Progenitor cell of endocrine pancreas (in vitro differentiated cells): ENCODE results near the gene C2CD4C. TPM values are rescaled to one million over a fixed set of nuclear protein-coding genes. Genes with fewer than 3 reads are reported as not detected.
A peak's percentile ranks its signal among the peaks of the same experiment; 100 is the strongest.

ENCODE experiments used
- DNase-seq: peaks from one replicate; pipeline ENCODE4 v3.0.0; 2021; ENCODE audit warnings: low spot score; ENCODE audit not compliant: unreplicated experiment
- H3K27ac Mint-ChIP-seq: 2 replicates; pipeline ENCODE4 v1.8.0; 2021; ENCODE audit warnings: mild to moderate bottlenecking, moderate library complexity, mixed read lengths
- H3K27me3 Mint-ChIP-seq: 2 replicates; pipeline ENCODE4 v1.8.0; 2021; ENCODE audit warnings: mixed read lengths
- H3K36me3 Mint-ChIP-seq: 2 replicates; pipeline ENCODE4 v1.8.0; 2022; ENCODE audit warnings: mixed read lengths; ENCODE audit not compliant: insufficient read depth
- H3K4me1 Mint-ChIP-seq: 2 replicates; pipeline ENCODE4 v1.8.0; 2021; ENCODE audit warnings: low read depth, mixed read lengths
- H3K4me3 Mint-ChIP-seq: 2 replicates; pipeline ENCODE4 v1.8.0; 2021; ENCODE audit warnings: low read depth, mild to moderate bottlenecking, moderate library complexity, mixed read lengths
- H3K9me3 Mint-ChIP-seq: 2 replicates; pipeline ENCODE4 v1.8.0; 2021; ENCODE audit warnings: low read depth, mixed read lengths
- total RNA-seq: library from RNA; stranded (reverse); gene quantifications from 2 replicates; pipeline ENCODE4 v1.2.1, GENCODE V29; 2021
- TF ChIP-seq, protein P1 (sequence below): fragments of 200-600 bp; sonication (generic); IDR thresholded peaks from one replicate; pipeline ENCODE4 v1.5.0; 2021; ENCODE audit warnings: antibody characterized with exemption, mild to moderate bottlenecking; ENCODE audit not compliant: unreplicated experiment

C2CD4C gene
- total RNA-seq, 1 donor from 2014 or later, result 13.8 TPM

DNA sequence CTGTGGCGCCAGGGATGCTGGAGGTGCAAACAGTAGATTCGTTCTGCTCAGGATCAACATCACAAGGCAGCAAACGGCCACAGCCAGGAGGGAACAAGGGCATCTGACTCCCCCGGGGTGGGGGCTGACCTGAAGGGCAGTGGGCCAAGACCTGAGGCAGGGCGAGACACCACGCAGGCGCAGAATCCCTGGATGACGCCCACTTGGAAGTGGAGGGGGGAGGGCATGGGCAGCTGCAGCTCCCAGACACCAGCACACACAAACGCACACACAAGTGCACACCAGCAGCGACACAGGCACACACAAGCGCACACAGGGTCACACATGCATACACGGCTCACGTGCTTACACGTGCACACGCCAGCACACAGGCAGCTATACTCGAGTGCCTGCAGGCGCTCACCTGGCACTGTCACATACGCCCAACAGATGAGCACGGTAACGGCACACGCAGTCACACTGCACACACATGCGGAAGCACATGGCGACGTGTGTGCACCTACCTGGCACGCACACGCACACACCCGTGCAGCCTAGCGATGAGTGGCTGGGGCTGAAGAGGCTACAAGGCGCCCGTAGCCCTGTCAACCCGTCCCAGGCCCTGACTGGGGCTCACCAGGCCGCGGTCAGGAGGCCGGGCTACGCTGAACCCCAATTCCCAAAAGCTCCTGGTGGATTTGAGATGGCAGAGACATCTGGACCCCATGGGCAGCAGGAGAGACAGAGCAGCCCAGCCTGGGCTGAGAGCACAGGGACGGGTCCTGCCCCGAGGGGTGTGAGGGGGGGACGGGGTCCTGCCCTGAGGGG is 5.5 kb downstream of the C2CD4C start:
- Mint-ChIP-seq H3K9me3 (no peaks in the 10 kb centered on the region), H3K27ac (no peak overlapping the region), H3K4me3 (no peak overlapping the region), H3K4me1 (peaks cover 10% of the 10 kb centered on the region), H3K36me3 (no peaks in the 10 kb centered on the region), H3K27me3 (no peaks in the 10 kb centered on the region)
- TF ChIP-seq, protein P1, sequence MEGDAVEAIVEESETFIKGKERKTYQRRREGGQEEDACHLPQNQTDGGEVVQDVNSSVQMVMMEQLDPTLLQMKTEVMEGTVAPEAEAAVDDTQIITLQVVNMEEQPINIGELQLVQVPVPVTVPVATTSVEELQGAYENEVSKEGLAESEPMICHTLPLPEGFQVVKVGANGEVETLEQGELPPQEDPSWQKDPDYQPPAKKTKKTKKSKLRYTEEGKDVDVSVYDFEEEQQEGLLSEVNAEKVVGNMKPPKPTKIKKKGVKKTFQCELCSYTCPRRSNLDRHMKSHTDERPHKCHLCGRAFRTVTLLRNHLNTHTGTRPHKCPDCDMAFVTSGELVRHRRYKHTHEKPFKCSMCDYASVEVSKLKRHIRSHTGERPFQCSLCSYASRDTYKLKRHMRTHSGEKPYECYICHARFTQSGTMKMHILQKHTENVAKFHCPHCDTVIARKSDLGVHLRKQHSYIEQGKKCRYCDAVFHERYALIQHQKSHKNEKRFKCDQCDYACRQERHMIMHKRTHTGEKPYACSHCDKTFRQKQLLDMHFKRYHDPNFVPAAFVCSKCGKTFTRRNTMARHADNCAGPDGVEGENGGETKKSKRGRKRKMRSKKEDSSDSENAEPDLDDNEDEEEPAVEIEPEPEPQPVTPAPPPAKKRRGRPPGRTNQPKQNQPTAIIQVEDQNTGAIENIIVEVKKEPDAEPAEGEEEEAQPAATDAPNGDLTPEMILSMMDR, result no peak
- DNase-seq, result no peak

DNA sequence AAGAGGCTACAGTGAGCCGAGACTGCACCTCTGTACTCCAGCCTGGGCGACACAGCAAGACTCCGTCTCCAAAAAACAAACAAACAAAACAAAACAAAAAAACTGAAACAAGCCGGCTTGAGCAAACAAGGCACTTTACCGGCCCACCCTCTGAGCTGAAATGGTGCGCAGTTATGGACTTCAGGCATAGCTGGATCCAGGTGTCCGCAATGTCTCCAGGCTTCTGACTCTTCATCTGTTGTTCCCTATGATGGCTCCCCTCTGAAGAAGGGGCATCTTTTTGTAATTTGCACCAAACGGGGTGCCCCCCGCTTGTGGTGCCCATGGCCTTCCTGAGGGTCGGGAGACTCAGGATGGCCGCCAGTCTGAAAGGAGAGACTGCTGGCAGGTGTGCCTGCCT is 6.2 kb downstream of the C2CD4C start:
- TF ChIP-seq, protein P1, result no peak
- H3K9me3 Mint-ChIP-seq, result no peaks in the 10 kb centered on the region
- DNase-seq, result no peak
- H3K36me3 Mint-ChIP-seq, result no peaks in the 10 kb centered on the region
- no peak overlapping the region for H3K4me3 Mint-ChIP-seq
- H3K27me3 Mint-ChIP-seq, result peaks cover under 1% of the 10 kb centered on the region
- no peak overlapping the region for H3K27ac Mint-ChIP-seq
- H3K4me1 Mint-ChIP-seq, result peaks cover 10% of the 10 kb centered on the region

DNA sequence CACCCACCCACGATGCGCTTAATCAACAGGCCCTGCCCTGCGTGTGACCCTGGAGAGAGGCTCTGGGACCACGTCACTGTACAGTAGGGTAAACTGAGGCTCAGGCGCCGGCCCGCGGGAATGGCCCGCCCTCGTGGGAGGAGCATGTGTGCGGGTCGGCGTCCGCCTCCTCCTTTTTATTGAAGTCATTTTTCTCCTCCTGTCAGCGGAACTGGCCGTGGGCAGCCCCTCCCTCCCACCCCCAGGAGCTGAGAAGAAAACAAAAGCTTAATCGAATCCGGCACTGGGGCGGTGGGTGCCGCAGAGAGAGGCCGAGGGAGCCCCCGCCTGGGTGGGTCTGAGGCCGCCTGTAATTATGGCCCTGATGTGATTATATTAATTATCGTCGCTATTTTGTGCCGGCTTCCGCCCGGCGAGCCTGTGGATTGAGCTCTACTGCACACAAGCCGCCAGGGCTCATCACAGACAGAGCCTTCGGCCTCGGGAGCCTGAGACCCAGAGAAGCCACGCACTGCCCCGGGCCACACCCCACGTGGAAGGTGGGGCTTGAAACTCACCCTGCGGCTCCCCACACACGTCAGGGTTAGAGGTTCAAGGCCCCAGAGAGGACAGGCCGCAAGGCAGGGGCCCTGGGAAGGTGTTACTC is 7.0 kb downstream of the C2CD4C start:
- Mint-ChIP-seq H3K4me1 (peaks cover 10% of the 10 kb centered on the region), H3K4me3 (no peak overlapping the region), H3K36me3 (no peaks in the 10 kb centered on the region), H3K27ac (no peak overlapping the region), H3K9me3 (no peaks in the 10 kb centered on the region), H3K27me3 (peaks cover 5% of the 10 kb centered on the region)
- DNase-seq, result peak; percentile 8
- TF ChIP-seq, protein P1, result no peak

DNA sequence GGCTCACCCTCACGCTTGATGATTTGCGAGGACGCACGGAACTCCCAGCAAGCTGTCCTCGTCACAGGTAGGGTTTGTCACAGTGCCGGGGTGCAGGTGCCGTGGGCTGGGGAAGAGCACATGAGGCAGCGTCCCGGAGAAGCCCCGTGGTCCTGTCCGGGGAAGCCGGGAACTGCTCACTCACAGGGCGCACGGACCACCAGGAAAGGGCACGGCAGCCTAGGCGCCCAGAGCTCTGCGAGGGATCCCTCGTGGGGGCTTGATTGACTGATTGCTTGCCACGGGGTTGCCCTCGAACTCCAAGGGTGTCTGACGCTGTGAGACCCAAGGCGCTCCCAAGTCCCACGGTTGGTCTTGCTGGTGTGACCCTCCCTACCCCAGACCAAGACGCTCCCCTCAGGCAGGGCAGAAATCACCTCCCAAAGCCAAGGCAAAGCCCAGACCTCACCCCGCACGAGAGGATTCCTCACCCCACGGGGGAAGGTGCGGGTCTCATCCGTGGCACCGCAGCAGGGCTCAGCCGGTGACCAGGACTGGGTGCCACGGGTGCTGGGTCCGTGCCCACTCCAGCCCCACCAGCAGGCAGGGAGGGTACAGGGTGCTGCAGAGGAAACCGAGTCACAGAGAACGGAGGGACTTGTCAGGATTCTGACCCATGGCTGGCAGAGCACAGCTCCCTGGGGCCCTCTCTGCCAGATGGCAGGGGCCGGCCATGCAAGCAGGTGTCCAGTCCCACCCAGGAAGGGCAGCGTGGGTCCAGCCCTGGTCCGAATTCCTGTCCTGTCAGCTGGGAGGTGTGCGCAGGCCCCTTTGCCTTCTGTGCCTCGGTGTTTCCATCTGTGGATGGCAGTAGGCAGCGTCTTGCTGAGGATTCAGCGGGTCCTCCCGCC is 7.7 kb downstream of the C2CD4C start:
- Mint-ChIP-seq H3K4me1 (peaks cover 10% of the 10 kb centered on the region), H3K36me3 (no peaks in the 10 kb centered on the region), H3K4me3 (no peak overlapping the region), H3K27ac (no peak overlapping the region), H3K9me3 (no peaks in the 10 kb centered on the region), H3K27me3 (peaks cover 5% of the 10 kb centered on the region)
- TF ChIP-seq, protein P1, result no peak
- peak; percentile 0 for DNase-seq

DNA sequence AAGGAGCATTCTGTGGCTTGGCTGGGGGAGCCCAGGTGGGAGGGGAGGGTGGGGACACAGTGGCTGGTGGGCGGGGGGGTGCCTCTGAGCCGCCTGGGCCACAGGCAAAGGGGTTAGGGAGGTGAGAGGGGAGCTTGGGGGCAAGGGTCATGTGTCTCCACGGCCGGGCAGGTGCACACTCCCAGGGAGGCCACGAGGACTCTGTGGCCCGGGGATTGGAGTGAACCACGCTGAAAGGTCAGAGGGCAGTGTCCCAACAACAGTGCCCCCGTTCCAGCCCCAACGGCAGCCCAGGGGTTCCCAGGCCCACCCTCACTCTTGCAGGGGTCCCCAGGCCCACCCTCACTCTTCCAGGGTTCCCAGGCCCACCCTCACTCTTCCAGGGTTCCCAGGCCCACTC is 9.6 kb downstream of the C2CD4C start:
- Mint-ChIP-seq H3K27me3 (peaks cover 9% of the 10 kb centered on the region), H3K36me3 (no peaks in the 10 kb centered on the region), H3K9me3 (peaks cover 5% of the 10 kb centered on the region), H3K4me1 (peaks cover 3% of the 10 kb centered on the region), H3K4me3 (no peak overlapping the region), H3K27ac (no peak overlapping the region)
- TF ChIP-seq, protein P1, result no peak
- peak; percentile 8 for DNase-seq
